NT2/D1 (cell line): ENCODE data around the gene ANTXR1.
A peak's percentile ranks its signal among the peaks of the same experiment; 100 is the strongest.

Experiments
- DNase-seq: peaks from one replicate; pipeline ENCODE4 v3.0.0-alpha.2; 2011; ENCODE audit warnings: low read depth, low spot score
- H3K27me3 ChIP-seq: 2 replicates; pipeline ENCODE4 v1.6.0; 2011; ENCODE audit warnings: mild to moderate bottlenecking; ENCODE audit not compliant: insufficient read length, insufficient read depth
- H3K36me3 ChIP-seq: 2 replicates; pipeline ENCODE4 v1.6.1; 2011; ENCODE audit warnings: mild to moderate bottlenecking, low read length, mixed read lengths; ENCODE audit not compliant: insufficient read depth, insufficient read length
- H3K4me1 ChIP-seq: 2 replicates; pipeline ENCODE4 v1.5.1; 2011; ENCODE audit not compliant: insufficient read depth, insufficient read length
- H3K4me3 ChIP-seq: 2 replicates; pipeline ENCODE4 v1.5.1; 2011; ENCODE audit warnings: low read depth; ENCODE audit not compliant: insufficient read length
- H3K9ac ChIP-seq: 2 replicates; pipeline ENCODE4 v1.6.0; 2011; ENCODE audit warnings: low read depth; ENCODE audit not compliant: insufficient read length
- H3K9me3 ChIP-seq: 2 replicates; pipeline ENCODE4 v1.5.1; 2011; ENCODE audit warnings: mild to moderate bottlenecking, low read length; ENCODE audit not compliant: insufficient read depth
- SUZ12 ChIP-seq: IDR thresholded peaks from 2 replicates; pipeline ENCODE4 v1.6.1; 2011; ENCODE audit not compliant: insufficient read length, insufficient read depth; ENCODE audit errors: extremely low read depth
- YY1 ChIP-seq: IDR thresholded peaks from 2 replicates; pipeline ENCODE4 v1.6.1; 2011; ENCODE audit not compliant: insufficient read length, insufficient read depth
- ZNF274 ChIP-seq: IDR thresholded peaks from 2 replicates; pipeline ENCODE4 v1.6.1; 2011; ENCODE audit warnings: mild to moderate bottlenecking, low read depth, low read length

The ANTXR1 gene

DNA sequence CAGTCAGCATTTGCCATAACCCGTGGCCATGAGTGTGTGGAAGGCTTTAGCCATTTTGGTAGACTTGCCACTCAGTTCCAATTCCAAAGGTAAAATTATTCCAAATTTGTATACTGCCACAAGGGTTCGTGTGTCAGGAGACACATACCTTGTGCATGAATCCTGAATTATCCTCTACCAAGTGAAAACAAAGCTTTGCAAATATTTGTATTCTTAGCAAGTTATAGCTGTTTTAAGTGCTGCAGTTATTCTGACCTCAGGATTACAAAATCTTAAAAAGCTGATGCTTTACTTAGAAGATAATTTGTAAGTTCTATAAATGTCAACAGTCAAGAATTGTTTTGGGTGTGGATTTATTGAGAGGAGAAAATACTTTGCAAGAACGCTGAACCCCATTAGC lies 100.6 kb downstream of the ANTXR1 start:
- DNase-seq = no peak
- H3K4me1 ChIP-seq = no peaks in the 10 kb centered on the region
- H3K4me3 ChIP-seq = no peak overlapping the region
- no peak overlapping the region for H3K9ac ChIP-seq
- H3K27me3 ChIP-seq = no peaks in the 10 kb centered on the region
- H3K36me3 ChIP-seq = peaks cover 8% of the 10 kb centered on the region
- H3K9me3 ChIP-seq = no peaks in the 10 kb centered on the region
- TF ChIP-seq ZNF274 (no peak), SUZ12 (no peak), YY1 (no peak)

DNA sequence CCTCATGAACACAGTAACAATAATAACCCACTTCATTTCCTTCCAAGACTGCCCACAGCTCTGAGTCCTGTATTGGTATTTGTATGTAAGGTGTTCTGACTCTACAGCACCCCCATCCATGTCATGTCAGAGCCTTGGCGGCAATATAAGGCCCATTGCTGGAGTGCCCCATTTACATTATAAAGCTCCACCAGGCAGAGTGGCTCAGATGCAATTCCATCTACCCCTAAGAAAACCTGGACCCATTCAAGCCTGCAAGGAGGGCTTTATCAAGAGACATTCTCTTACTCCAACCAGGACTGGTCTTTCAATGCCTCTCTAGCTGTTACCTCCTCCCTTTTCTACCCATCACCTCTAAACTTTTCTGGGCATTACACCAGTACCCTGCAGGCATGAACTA lies 101.6 kb downstream of the ANTXR1 start:
- H3K4me1 ChIP-seq = no peaks in the 10 kb centered on the region
- peak; percentile 42 for DNase-seq
- H3K9ac ChIP-seq = no peak overlapping the region
- no peaks in the 10 kb centered on the region for H3K27me3 ChIP-seq
- no peaks in the 10 kb centered on the region for H3K9me3 ChIP-seq
- TF ChIP-seq SUZ12 (no peak), YY1 (no peak), ZNF274 (no peak)
- peaks cover 8% of the 10 kb centered on the region for H3K36me3 ChIP-seq
- no peak overlapping the region for H3K4me3 ChIP-seq

DNA sequence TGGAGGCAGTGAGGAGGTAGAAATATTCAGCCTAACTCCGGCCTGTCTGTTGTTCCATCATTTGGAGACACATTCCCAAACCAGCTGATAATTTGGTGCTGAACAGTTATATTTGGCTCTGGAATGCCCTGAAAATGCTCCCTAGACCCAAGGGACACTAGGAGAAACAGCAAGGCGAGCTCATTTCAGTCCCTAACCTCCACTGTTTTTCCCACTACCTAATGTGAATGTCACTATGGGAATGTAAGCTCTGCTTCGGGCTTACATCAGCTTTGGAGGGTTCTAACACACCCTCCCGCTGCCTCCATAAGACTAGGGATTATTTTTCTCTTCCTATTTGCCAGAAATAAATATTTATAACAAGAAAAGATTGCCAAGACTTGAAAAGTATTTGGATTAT lies 103.5 kb downstream of the ANTXR1 start:
- H3K9me3 ChIP-seq = no peaks in the 10 kb centered on the region
- no peak for DNase-seq
- H3K4me1 ChIP-seq = no peaks in the 10 kb centered on the region
- no peak overlapping the region for H3K4me3 ChIP-seq
- peaks cover 8% of the 10 kb centered on the region for H3K36me3 ChIP-seq
- no peak for TF ChIP-seq SUZ12
- no peak for TF ChIP-seq YY1
- no peak for TF ChIP-seq ZNF274
- H3K9ac ChIP-seq = no peak overlapping the region
- H3K27me3 ChIP-seq = no peaks in the 10 kb centered on the region

DNA sequence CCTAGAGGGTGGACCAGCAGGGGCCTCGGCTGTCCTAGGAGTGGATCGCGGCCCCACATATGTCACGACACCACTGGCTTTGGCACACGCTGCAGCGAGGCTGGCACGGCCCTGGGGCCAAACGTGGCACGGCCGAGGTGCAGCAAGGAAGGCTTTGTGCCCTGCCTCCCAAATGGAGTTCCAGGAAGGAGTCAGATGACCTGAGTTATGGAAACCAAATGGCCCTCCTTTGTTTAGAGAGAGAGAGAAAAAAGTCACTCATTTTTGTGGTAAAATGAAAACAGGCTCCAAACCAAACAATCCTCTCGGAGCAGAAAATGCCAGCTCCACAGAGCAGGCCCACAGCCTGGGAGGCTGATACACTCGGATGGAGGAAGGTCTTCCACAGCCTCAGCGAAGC lies 105.6 kb downstream of the ANTXR1 start:
- Histone ChIP-seq H3K36me3 (peaks cover 9% of the 10 kb centered on the region), H3K4me1 (no peaks in the 10 kb centered on the region), H3K9ac (no peak overlapping the region), H3K9me3 (no peaks in the 10 kb centered on the region), H3K4me3 (no peak overlapping the region), H3K27me3 (no peaks in the 10 kb centered on the region)
- no peak for DNase-seq
- TF ChIP-seq YY1 (no peak), ZNF274 (no peak), SUZ12 (no peak)

DNA sequence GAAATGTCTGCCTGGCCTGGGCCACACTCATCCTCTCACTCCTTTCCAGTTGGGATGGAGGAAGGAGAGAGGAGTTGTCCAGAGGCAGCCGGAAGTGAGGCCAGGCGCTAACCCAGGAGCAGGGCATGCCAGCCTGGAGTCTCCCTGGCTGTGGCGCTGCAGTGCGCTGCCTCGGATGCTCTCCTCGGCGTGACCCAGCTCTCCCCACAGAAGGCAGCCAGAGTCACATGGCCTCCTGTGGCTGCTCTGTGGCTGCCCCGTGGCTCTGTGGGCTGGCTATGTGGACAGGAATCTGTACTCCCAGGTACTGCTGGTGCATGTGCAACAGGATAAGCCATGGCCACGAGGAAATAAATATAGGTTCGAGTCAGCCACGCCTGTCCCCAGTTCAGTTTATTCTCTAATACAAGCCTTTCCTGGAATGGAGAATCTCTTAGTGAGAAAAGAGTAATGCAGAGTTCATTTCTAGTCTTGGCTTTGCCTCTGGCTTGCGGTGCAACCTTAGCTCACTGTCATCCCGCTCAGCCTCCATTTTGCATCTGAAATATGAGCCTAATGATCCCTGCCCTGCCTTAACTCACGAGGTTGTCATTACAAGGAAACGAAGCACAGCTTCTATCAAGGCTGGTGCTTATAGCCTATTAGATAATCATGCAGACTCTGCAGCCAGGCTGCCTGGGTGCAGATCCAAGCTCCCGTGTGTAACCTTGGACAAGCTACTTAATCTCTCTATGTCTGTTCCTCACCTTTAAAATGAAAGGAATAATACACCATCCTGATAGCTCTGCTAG lies 106.3 kb downstream of the ANTXR1 start:
- Histone ChIP-seq H3K4me1 (no peaks in the 10 kb centered on the region), H3K27me3 (no peaks in the 10 kb centered on the region), H3K9me3 (no peaks in the 10 kb centered on the region), H3K36me3 (peaks cover 14% of the 10 kb centered on the region), H3K9ac (no peak overlapping the region), H3K4me3 (no peak overlapping the region)
- no peak for TF ChIP-seq SUZ12
- no peak for TF ChIP-seq ZNF274
- no peak for TF ChIP-seq YY1
- no peak for DNase-seq

DNA sequence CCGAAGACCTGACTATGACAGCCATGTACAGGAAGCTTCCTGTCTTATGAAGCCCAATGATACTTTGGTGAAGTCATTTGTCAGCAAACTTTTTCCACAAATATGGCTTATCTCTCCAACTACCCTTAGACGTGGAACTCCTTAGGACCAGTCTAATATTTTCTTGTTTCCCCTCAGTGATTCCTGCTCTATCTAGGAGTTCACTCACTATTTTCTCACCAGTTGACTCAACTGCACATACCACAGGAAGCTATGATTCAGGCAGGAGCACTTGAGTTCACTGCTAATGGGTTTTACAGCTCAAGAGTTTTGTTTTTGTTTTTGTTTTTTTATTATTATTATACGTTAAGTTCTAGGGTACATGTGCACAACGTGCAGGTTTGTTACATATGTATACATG lies 109.3 kb downstream of the ANTXR1 start:
- no peak for DNase-seq
- Histone ChIP-seq H3K9me3 (no peaks in the 10 kb centered on the region), H3K27me3 (no peaks in the 10 kb centered on the region), H3K4me3 (no peak overlapping the region), H3K36me3 (peaks cover 30% of the 10 kb centered on the region), H3K4me1 (no peaks in the 10 kb centered on the region), H3K9ac (no peak overlapping the region)
- TF ChIP-seq YY1 = no peak
- no peak for TF ChIP-seq SUZ12
- no peak for TF ChIP-seq ZNF274

DNA sequence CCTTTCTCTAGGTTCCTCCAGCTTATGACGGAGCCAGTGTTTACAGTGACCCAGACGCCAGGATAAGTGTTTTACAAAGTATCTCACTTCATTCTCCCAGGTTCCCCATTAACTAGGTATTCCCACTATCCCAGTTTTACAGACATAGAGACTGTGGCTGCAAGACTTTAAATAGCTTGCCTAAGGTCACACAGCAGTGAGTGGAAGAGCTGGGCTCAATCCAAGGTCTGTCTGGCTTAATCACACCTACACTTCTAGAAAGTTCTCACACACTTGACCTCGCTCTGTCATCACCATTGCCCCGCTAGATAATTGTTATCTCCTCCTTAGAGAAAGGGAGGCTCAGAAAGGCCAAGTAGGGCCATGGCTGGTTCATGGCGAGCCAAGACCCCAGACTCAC lies 110.2 kb downstream of the ANTXR1 start:
- H3K27me3 ChIP-seq = no peaks in the 10 kb centered on the region
- H3K36me3 ChIP-seq = peaks cover 31% of the 10 kb centered on the region
- no peak overlapping the region for H3K9ac ChIP-seq
- no peaks in the 10 kb centered on the region for H3K4me1 ChIP-seq
- no peak for TF ChIP-seq SUZ12
- TF ChIP-seq ZNF274 = no peak
- no peak for TF ChIP-seq YY1
- H3K9me3 ChIP-seq = no peaks in the 10 kb centered on the region
- DNase-seq = no peak
- no peak overlapping the region for H3K4me3 ChIP-seq

DNA sequence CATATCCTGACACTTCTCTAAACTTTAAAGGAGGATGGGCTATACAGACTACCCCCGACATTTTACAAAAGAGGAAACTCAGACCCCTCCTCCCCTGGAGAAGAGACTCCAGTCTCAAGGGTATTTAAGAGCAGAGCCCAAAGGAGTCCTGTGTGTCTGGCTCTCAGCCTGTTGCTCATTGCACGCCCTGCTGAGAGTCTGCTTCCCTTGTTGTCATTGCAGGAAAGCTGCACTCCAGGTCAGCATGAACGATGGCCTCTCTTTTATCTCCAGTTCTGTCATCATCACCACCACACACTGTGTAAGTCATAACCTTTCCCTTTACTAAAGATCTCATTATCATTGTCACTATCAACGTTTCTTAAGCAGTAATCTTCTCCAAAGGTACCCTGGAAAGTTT lies 111.4 kb downstream of the ANTXR1 start:
- Histone ChIP-seq H3K4me1 (no peaks in the 10 kb centered on the region), H3K4me3 (no peak overlapping the region)
- TF ChIP-seq ZNF274 = no peak
- TF ChIP-seq YY1 = no peak
- no peak for TF ChIP-seq SUZ12

More for the DNA sequence above, 111.4 kb downstream of the ANTXR1 start:
- no peak for DNase-seq
- H3K9me3 ChIP-seq = no peaks in the 10 kb centered on the region
- H3K9ac ChIP-seq = no peak overlapping the region
- H3K27me3 ChIP-seq = no peaks in the 10 kb centered on the region
- peaks cover 31% of the 10 kb centered on the region for H3K36me3 ChIP-seq
